NCI-H2029 treated with DMSO at 0.1 percent for 48 hours (cell line): ENCODE data around the gene PIAS1.
A peak's percentile ranks its signal among the peaks of the same experiment; 100 is the strongest.
"Not testable (repeated sequence)": the region's sequence is repeated elsewhere in the genome, so short reads cannot be mapped to it uniquely, and the experiment has no call there.

ENCODE experiments used
- DNase-seq: peaks from one replicate; lab custom pipeline; 2025; lab: John Stamatoyannopoulos, UW

Gene PIAS1

DNA sequence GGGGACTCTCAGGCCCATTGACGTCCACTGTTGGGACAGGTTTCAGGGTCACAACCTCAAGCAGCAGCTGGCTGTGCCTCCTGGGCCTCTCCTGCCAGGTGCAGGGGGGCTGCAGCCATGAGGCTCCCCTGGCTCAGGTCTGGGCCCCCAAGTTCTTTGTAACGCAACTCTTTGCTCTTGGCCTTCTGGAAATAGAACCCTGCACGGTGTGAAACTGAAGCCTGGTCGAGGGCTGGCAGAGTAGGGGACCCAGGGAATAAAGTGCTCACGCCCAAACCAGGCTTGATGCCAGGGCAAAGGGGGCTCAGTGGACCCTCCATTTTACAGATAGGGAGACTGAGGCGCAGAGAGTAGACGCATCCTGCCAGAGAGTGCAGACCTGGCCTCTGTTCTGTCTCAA lies 150.2 kb downstream of the PIAS1 start:
- no peak for DNase-seq

DNA sequence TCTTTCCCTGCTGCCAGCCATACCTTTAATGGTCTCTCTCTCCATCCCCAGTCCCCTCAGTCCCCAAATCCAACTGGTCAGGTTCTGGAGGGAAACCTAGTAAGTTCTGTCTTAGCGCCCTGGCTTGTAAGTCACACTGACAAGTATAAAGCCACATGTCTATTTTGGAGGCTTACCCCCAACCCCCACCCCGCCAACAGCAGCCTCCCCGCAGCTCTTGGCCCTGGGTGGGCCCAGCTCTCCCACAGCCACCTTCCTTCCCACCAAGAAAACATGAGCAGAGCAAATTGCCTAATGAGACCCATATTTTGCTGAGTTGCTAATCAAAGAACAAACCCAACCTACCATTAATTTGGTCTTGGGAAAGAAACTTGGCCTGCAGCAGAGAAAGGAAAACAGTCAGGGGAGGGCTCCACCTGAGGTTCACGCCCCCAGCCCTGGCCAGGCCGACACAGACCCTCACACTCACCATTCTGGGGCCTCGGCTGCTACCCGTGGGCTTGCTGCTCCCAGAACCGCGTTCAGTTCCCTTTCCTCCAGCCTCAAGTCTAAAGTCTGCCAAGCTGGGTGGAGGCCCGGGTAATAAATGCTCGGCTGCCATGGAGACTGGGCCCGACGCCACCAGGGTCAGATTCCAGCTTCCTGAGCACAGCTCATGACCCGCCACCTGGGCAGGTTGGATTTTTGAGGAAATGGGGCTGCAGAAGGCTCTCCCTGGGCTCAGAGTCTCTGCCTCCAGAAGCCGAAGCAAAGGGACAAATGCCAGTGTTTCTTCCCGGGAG lies 150.9 kb downstream of the PIAS1 start, which contains the start of gene CALML4:
TSS of gene CALML4 (minus strand) at position 557 of the 782 bp plus-strand sequence. CDS start at position 472, 85 bp downstream.
- DNase-seq: peak; percentile 38

DNA sequence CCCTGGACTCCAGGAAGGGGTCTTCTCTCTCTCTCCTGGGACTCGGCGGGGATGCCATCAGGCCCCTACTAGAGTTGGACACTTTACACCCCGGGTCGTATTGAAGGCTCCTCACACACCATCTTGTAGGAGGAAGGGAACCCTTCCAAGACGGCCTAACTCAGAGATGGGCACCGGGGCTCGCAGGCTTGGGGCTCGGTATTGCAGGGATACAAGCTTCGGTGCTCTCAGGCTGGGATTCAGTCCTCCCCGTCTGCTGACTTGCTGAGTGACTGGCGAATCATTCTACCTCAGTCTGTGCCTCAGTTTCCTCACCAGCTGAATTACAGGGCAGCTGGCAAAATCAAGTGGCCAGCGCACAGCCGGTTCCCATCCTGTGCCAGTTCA lies 151.4 kb downstream of the PIAS1 start:
- DNase-seq: no peak

DNA sequence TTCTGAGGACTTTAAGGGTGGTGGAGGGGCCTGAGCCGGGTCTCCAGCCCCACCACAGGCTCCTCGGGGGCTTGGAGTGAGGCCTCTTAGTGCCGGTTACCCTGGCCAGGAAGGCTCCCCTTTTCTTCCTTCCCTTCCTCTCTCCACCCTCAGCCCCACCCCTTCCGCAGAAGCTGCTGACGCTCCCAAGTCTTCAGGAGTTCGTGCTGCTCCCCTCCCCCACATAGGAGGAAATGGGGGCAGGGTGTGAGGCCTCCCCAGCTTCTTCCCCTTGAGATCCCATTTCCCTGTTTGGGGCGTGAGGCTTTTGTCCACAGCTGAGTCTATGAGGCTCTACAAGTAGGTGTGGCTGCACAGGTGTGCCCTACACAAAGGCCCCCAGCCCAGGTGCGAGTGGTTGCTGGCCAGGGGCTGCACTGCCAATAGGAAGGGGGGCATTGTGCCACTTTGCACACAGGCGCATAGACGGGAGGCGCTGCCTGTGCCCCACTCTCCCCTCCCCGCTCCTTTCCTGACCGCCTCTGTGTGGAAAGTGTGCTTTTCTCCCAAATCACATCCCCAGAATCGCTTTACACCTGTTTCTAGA lies 151.9 kb downstream of the PIAS1 start:
- DNase-seq: no peak

DNA sequence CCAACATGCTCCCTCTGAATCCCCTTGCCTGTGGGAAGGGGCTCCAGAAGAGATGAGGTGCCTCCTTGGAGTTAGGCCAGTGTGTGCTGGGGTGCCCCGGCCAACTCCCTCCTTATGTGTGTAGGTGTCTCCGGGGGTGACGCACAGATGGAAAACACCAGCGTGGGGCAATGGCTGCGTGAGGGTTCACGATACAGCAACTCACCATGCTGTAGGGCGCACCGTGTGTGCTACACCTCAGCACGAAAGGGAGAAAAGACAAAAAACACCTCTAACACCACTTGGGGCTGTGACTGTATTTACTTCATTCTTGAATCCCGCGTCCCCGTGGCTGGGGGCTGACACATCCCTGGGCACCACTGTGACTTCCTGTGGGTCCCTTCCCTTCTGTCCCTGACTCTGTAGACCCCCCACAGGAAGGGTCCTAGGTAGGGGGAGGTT lies 152.6 kb downstream of the PIAS1 start:
- no peak for DNase-seq

DNA sequence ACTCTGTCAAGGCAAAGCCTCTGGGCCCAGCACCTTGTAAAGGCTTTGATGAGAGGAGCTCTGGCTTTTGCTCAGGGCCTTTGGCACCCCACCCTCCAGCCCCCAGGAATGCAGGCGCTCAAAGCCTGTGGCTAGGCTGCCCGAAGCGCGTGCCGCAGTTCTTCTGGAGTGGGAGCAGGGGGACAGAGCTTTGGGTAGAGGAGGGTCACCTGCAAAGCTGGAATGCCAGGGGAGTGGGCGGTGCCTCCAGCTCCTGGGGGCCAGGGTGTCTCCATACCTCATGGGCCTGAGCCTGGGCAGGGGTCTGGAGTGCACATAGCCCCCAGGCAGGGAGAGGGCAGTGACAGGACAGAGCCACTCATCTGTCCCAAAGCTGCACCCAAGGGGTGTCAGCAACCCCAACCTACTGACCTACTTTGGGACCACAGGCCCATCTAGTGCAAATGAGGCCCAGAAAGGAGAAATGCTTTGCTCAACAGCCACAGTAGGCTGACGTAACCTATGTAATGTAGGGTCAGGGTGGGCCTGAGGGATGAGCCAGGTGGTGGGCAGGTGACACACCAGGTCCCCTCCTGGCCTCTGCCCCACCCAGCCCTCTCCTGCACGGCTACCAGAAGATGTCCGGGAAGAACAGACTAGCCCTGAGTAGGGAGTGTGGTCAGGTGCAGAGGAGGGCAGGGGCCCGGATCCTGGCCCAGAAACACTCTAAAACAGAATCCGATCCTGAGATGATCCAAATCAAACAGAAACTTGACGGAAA lies 153.2 kb downstream of the PIAS1 start:
- no peak for DNase-seq

DNA sequence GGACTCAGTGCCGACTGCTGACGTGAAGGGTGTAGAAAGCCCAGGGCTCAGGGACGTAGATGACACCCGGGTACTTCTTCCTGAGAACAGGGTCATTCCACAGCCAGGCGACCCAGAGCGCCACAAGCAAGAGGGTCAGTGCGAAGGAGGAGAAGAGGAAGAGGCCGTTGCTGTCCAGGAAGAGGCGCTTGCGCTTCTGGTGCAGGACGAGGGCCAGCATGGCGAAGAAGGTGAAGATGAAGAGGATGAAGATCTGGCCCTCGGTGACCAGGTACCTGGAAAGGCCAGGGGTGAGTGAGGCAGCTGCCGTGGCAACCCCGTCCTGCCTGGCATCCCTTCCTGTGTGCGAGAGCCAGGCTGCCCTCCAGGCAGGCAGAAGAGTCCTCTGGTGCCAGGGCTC lies 154.0 kb downstream of the PIAS1 start:
- no peak for DNase-seq

DNA sequence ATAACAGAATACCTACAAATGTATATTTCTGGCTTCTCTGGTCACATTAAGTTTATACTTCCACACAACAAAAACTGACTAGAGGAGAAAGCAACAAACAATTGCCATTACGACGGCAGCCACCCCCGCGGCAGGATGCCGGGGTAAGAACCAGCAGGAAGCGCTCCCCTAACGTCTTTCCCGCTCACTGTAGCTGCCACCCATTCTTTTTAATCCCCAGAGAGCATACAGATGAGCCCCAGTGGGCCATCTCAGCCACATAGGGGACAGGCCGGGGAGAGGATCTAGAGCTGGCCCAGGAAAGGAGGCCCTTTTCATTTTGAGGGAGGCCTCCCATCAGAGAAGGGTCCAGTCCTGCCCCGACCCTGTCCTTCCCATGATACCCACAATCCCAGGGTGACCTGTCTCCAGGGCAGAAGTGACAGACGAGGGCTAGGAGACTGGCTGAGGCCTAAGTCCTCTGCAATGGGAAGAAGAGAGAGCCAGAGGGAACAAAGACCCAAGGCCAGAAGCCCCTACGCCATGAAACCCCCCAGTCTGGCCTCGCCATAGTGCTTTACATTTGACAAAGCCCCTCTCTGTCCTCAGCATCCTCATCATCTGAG lies 154.6 kb downstream of the PIAS1 start:
- no peak for DNase-seq

DNA sequence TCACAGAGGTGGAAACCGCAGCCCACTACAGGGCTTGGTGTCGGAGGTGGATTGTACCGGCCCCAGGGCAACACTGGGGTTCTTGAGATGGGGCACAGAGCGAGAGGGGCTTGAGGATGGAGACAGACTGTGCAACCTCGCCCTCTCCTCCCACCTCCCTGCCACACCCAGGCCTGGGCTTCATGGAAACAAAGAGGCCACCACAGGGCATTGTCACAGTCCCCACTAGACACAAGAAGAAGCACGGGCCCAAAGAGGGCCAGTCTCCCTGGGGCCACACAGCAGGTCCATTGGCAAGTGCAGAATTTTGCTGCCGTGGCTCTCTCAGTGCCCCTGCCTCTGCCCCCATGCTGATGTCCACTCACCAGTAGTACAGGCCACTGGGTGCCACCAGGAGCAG lies 155.2 kb downstream of the PIAS1 start:
- no peak for DNase-seq

DNA sequence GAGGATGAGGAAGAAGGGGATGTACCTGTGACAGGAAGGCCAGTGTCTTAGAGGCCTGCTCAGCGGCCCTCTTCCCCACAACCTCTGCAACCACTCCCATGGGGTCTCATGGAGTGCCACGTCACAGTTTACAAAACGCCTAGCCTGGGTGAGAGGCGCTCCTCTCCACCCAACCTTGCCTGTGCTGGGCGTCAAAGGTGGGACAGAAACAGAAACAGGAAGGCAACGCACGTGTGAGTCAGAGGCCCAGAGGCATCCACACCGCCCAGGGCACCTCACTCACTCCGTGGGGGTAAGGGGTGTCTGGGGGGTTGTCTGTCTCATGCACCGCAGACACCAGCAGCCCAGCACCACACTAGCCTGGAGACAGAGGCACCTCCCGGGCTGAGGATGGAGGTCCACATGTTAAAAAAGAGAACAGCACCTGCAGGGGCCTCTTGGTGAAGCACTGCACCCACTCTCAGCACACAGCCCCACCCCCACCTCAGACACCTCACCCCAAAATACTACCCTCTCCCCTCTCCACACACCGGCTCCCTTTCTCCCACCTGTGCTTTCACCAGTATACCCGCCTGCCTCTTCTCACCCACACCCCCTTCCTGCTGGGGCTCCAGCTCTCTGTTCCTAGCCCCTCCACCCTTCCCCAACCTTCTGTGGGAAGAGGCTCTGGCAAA lies 155.8 kb downstream of the PIAS1 start:
- DNase-seq: no peak

DNA sequence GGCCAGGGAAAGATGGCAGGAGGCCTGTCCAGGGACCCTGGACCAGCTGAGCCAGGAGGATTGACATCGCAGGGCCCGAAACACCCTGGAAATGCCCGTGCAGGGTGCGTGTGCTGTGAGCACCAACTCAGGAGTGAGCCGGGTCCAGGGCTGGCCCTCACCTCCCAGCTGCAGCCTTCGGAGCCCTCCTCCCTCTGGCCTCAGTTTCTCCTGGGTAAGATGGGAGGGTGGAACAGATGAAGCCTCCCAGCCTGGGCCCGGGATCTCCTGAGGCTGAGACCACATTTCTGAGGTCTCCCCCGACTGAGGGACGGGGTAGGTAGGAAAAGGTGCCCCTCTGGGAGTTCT lies 156.3 kb downstream of the PIAS1 start:
- DNase-seq: no peak

DNA sequence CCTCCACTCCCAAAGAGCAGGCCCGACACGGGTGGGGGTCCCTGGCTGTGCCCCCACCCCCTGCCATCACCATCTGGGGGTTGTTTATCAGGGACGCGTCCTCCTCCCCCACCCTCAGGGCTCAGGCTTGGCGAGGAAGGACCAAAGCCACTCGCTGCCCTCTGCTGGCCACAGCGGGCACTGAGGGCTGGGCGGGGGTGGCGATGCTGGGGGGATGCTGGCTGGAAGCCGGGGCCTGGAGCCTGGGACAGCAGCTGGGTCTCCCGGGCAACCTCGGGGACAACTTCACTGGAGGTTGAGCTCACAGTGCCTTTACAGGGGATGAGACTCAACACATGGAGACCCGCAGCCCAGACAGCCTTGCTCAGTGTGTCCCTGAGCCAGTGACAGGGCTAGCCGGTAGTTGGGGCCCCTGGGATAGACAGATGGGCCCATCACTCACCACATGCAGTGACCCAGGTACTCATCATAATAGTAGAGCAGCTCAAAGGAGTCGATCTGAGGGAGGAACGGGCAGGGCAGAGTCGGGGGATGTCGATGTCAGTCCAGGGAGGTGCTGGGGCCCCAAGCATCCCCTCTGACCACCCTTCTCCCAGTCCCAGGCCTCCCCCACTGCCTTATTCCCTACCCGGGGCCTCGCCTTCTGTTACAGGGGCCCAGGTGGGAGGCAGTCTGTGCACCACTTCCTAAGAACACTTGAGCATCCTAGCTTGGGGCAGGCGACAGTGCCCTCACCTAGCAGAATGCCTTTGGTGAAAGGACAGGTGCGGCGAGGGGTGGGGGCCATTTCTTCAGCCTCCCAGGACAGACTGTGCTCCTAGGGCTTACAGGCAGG lies 156.9 kb downstream of the PIAS1 start:
- no peak for DNase-seq

DNA sequence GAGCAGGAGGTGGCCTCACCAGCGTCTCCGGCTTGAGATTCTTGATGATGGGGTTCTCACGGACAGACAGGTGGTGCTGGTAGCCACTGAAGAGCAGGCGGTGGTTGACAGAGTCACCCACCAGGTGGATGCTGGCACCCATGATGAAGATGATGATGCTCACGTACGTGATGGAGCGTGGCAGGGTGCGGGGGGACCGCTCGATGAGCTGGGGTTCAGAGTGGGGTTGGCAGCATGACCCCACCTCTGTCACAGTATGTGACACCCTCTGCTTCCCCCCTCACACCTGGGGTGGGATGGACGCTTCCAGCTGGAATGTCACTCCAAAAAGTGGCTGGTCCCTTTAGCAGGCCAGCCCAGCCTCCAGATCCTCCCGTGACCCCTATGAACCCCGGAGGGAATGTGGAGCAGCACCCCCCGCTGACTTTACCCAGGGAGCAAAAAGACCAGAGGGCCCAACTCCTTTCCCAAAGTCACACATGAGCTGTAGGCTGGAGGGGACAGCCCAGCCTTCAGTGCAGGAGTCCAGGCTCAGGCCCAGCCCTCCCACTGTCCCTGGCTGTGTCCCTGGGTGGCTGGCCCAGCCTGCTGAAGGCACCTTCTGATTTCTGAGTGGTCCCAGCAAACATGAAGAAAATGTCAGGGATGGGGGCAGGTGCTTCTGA lies 157.7 kb downstream of the PIAS1 start:
- no peak for DNase-seq

DNA sequence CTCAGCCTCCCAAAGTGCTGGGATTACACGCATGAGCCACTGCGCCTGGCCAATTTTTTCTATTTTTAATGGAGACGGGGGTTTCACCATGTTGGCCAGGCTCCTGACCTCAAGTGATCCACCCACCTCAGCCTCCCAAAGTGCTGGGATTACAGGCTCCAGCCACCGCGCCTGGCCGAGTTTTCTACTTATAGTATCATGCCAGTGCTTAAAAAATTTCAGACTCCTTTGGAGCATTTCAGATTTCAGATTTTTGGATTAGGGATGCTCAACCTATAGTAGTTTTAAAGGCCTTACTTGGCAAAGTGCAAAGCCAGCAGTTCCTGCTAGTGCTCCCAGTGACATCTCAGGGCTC lies 159.4 kb downstream of the PIAS1 start:
- not testable (repeated sequence) for DNase-seq

DNA sequence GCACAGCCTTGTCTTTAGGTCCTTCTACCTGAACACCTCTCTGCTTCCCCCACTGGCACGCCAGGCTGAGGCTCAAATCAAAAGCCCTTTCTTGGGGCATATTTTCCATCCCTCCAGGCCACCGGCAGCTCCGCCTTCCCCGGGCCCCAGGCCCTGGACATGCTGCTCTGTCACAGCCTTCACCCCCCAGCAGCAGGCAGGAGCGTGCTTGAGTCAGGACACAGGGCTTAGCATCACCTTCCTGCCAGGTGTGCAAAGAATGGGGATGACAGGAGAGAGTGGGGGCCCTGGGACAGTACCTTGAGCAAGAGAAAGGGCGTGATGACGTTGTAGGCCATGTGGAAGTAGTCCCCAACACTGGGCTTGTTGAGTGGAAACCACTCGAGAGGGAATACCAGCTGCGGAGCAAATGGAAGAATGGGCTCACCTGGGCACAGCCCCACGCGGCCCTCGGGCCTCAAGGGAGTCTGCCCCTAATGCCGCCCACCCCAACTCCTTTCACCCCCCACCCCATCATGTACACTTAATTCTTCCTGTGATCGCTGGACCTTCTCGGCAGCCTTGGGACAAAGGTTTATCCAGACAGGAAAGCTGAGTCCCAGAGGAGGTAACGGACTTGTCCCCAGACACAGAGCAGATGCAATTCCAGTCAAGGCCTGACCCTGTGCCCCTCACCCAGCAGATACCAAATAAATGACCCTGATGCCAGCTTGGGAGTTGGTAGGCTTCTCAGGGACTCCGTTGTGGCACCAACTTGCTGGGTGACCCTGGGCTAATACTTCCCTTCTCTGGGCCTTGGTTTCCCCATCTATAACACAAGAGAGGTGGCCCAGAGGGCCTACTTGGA lies 160.1 kb downstream of the PIAS1 start:
- DNase-seq: no peak

DNA sequence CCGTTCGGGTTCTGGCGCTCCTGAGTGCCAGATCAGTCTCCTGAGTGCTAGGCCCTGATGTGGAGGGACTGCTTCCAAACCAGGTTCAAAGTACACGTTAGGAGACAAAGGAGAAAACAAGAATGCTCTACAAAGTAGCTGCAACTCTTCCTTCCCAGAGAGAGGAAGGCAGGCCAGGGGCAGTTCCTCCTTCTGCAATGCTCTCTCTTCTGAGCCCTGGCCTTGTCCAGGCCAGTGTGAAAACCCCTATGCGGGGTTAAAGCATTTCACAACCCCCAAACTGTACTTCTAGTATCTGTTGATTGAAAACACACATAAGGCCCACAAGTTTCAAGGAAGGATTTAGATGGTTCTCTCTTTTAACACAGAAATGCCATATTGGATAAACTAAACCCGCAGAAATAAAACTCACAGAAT lies 160.7 kb downstream of the PIAS1 start:
- no peak for DNase-seq

DNA sequence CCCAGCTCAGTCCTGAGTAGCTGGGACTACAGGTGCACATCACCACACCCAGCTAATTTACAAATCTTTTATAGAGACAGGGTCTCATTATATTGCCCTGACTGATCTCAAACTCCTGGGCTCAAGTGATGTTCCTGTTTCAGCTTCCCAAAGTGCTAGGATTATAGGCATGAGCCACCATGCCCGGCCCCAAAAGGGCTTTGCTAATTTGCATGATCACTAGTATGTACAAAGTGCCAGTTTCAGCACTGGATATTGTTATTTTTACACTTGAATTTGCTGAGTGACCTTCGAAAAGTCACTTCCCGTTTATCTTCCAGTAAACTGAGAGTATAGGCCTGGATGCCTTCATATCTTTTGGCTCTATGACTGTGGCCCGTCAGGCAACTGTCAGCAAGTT lies 163.2 kb downstream of the PIAS1 start:
- no peak for DNase-seq

DNA sequence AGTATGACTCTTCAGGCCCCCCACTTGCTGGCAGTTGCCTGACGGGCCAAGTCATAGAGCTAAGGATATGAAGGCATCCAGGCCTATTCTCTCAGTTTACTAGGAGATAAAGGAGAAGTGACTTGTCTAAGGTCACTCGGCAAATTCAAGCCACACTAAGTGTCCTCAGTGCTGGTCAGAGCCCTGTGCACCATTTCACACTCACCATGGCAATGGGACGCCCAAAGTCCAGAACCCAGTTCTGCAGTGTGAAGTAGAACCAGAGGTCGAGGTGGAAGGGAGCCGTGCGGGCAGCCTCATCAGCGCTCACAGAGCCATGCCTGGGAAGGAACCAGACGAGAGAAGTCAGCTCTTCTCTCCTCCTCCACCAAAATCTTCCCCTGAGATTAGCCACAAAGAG lies 164.2 kb downstream of the PIAS1 start:
- DNase-seq: no peak

DNA sequence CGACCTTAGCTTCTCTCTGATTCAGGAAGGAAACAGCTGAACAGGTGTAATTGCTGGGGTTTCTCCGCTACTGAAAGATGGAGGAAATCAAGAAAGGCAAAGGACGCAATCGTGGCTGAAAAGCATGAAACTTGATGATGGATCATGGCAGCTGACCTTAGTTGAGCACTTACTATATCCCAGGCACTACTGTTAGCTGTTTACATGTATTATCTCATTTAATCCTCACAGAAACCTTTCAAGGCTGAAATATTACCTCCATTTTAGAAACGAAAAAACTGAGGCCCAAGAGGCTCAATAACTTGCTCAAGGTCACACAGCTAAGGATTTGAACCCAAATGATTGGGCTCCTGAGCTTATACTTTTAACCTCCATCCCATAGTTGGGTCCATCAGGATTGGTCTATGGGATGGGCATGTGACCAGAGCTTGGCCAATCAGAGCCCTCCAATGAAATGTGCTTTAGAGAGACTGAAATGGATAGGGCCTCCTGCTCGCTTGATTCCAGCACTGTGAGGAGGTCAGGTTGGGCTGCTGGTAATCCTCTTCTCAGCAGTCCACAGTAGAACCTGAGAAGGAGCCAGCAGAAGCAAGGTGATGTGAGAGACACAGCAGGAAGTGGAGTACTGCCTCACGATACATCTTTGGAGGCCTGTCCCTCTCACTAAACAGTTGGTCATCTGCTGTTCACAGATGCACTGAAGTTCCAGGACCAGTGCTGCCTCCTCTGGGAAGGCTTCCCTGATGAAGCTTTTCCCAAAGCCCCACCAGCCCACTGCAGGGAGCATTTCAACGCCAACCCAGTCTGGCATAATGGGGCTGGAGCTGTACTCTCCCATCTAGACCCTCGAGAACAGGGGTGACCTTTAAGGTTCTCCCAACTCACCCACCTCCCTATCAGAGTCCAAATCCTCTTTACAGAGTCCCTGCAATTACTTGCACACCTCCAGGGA lies 165.0 kb downstream of the PIAS1 start:
- no peak for DNase-seq
